Heart right ventricle (tissue), 16 donors: ENCODE measurements around the gene NT5DC2. TPM values are rescaled to one million over a fixed set of nuclear protein-coding genes. Genes with fewer than 3 reads are reported as not detected.

Experiments
- ATAC-seq, 8 donors: fragments of 200-7000 bp; cut with Tn5 transposase; one replicate each; pipeline ENCODE4 v1.9.1; 2020; ENCODE audit warnings: mild to moderate bottlenecking in 8 of 8, moderate library complexity in 8 of 8, moderate number of reproducible peaks in 1 of 8
- DNase-seq, 2 donors: peaks; one replicate each; pipeline ENCODE4 v3.0.0-alpha.2; 2020
- H3K27ac ChIP-seq, 10 donors: fragments of 200-600 bp; sonication (generic) in 2 of 10; one replicate each; pipeline versions ENCODE4 v1.5.0 to v1.8.0; 2020 to 2022; ENCODE audit warnings: mild to moderate bottlenecking in 3 of 10
- H3K27me3 ChIP-seq, 7 donors: fragments of 200-600 bp; one replicate each; pipeline ENCODE4 v1.8.0; 2021 to 2022; ENCODE audit warnings: mild to moderate bottlenecking in 2 of 7
- H3K36me3 ChIP-seq, 9 donors: fragments of 200-600 bp; sonication (generic) in 1 of 9; one replicate each; pipeline versions ENCODE4 v1.5.0 to v1.8.0; 2020 to 2022; ENCODE audit warnings: mild to moderate bottlenecking in 2 of 9
- H3K4me1 ChIP-seq, 9 donors: fragments of 200-600 bp; sonication (generic) in 1 of 9; one replicate each; pipeline versions ENCODE4 v1.5.0 to v1.8.0; 2020 to 2022; ENCODE audit warnings: mild to moderate bottlenecking in 4 of 9
- H3K4me3 ChIP-seq, 10 donors: fragments of 200-600 bp; sonication (generic) in 2 of 10; one replicate each; pipeline versions ENCODE4 v1.5.0 to v1.8.0; 2020 to 2022; ENCODE audit warnings: mild to moderate bottlenecking in 7 of 10, moderate library complexity in 2 of 10
- H3K9me3 ChIP-seq, 11 donors: fragments of 200-600 bp in 10 of 11; sonication (generic) in 2 of 11; one replicate each; pipeline versions ENCODE4 v1.5.0 to v1.8.0; 2013 to 2022; ENCODE audit warnings: mild to moderate bottlenecking in 2 of 11, control low read depth in 1 of 11, moderate library complexity in 1 of 11
- WGBS, 2 donors: extraction: QIAGEN DNeasy Blood & Tissue Kit; methylation state at CpG; one replicate each; pipeline ENCODE4 v1.1.7; 2013; ENCODE audit warnings: inconsistent platforms in 1 of 2; 5-methylcytosine and 5-hydroxymethylcytosine counted together
- intact Hi-C, 10 donors: fragments of 100-400 bp; cut with DNase I; formaldehyde crosslinking; loops; one replicate each; pipeline versions ENCODE4 v1.11.1 to v1.14.2; 2022
- polyA plus RNA-seq, 2 donors: library from polyadenylated mRNA; stranded (reverse); fragments of 200-250 nt; gene quantifications; one replicate each; pipeline ENCODE4 v1.2.3, GENCODE V29; 2013
- total RNA-seq, 10 donors: library from RNA; stranded (reverse); fragmentation: NEBNext Ultra II Directional in 3 of 10; extraction: Animal tissue kit (Norgen Biotek cat#: 25700) in 3 of 10; gene quantifications; one replicate each; pipeline versions ENCODE4 v1.2.1 to v1.2.4, GENCODE V29; 2021 to 2023
- TF ChIP-seq, protein P1 (sequence below), 9 donors: fragments of 200-600 bp; sonication (generic) in 2 of 9; IDR thresholded peaks; one replicate each; pipeline versions ENCODE4 v1.5.0 to v1.8.0; 2021 to 2022; ENCODE audit warnings: antibody characterized with exemption in 9 of 9, mild to moderate bottlenecking in 5 of 9, moderate library complexity in 1 of 9
- donor health status: Arrhythmogenic right ventricular cardiomyopathy.
- donor health status: ischemic (EF 13 %, LVEDD 7.1; RV severe dilation, severe dysfunction).
- donor health status: healthy with polysubstance abuse.
- donor health status: DM: no; HTN: yes; CAD: no.
- donor health status: DM: no; HTN: no; CAD: no.
- donor health status: ischemic (EF 25% LVEDD 6.9; RV normal size, moderate dysfunction).
- donor health status: ischemic (EF 25% LVEDD 5.7; RV mildly dilated, moderate dysfunction).
- donor health status: healthy.
- donor health status: DM: yes; HTN: yes; CAD: no.
- donor health status: Ischemic cardiomyopathy.
- donor health status: ischemic (EF 35%, LVEDD 5.7; RV mildly dilated, moderate dysfunction).
- donor health status: nonischemic (EF 11% LVEDD 7.7; RV severe dilation, severe dysfunction).
- donor health status: DM: yes; HTN: yes; CAD: no.
- donor health status: PGD.
- donor health status: ischemic (EF 29% LVEDD 5.4; RV normal size, mild dysfunction).
- donor health status: nonischemic (EF 23%, LVEDD 6.1; RV moderate dilation, normal function).

Gene NT5DC2
- total and polyA plus RNA-seq, 12 donors: 25.1 to 138 (median 54.5) TPM

DNA sequence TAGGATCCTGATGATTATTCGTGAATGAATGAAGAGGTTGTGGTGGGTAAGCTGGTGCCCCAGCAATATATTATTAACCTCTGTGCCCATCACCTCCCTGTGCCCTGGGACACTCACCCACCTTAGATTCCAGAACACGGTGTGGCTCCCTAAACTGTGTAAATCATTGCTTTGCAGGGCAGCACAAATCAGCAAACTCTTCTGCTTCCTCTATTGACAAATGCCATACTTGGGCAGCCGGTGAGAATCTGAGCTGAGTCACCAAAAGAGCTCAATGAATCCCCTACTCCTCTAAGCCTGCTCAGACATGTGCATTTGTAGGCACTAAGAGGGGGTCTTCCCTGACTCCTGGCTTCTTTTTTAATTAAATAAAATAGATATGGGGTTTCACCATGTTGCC, 18.4 kb upstream of the NT5DC2 start:
- DNase-seq (no peak), ATAC-seq (peak in 1 of 8 donors; percentile 38)
- H3K4me1 ChIP-seq: peaks cover 0 to 33% (median 7%) of the 10 kb centered on the region in 9 donors
- TF ChIP-seq, protein P1, sequence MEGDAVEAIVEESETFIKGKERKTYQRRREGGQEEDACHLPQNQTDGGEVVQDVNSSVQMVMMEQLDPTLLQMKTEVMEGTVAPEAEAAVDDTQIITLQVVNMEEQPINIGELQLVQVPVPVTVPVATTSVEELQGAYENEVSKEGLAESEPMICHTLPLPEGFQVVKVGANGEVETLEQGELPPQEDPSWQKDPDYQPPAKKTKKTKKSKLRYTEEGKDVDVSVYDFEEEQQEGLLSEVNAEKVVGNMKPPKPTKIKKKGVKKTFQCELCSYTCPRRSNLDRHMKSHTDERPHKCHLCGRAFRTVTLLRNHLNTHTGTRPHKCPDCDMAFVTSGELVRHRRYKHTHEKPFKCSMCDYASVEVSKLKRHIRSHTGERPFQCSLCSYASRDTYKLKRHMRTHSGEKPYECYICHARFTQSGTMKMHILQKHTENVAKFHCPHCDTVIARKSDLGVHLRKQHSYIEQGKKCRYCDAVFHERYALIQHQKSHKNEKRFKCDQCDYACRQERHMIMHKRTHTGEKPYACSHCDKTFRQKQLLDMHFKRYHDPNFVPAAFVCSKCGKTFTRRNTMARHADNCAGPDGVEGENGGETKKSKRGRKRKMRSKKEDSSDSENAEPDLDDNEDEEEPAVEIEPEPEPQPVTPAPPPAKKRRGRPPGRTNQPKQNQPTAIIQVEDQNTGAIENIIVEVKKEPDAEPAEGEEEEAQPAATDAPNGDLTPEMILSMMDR (IDR thresholded peaks at IDR 0.05): no peak
- H3K27ac ChIP-seq: peak overlapping the region in 2 of 10 donors; percentile 7 to 33
- intact Hi-C loops: loop anchor here in 1 of 10 donors (10.0 kb wide), 1 partner anchor 53 kb away; no protein-coding TSS in a partner anchor
- no peak overlapping the region for H3K4me3 ChIP-seq
- WGBS, 2 donors: 74 to 83% methylated on average over 3 of the region's 3 CpGs
- H3K36me3 ChIP-seq: peaks cover 0 to 100% (median 34%) of the 10 kb centered on the region in 9 donors
- no peaks in the 10 kb centered on the region for H3K9me3 ChIP-seq
- H3K27me3 ChIP-seq: no peaks in the 10 kb centered on the region

DNA sequence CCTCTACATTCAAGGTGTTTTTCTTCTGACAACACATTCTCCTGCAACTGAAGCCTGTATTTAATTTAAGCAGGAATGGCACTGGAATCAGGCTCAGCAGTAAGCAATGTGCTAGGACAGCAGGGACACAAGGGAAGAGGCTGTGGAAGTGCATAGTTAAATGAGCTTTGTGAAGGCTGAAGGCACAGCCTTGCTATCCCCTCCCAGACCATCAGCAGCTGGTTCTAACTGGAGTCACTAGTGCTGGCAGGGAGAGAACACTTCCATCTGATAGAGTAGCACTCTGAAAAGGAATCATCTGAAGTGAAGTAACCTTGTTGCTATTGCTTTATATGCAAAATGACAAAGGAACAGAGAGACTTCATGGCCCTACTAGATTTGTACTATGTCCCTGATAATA, 17.5 kb upstream of the NT5DC2 start:
- Histone ChIP-seq H3K9me3 (no peaks in the 10 kb centered on the region), H3K36me3 (peaks cover 0 to 100% (median 36%) of the 10 kb centered on the region in 9 donors), H3K27me3 (no peaks in the 10 kb centered on the region), H3K4me3 (no peak overlapping the region), H3K4me1 (peaks cover 0 to 26% (median 7%) of the 10 kb centered on the region in 9 donors), H3K27ac (peak overlapping the region in 3 of 10 donors; percentile 7 to 33 (median 10))
- TF ChIP-seq, protein P1 (IDR thresholded peaks at IDR 0.05): no peak
- ATAC-seq: peak in 4 of 8 donors; percentile 26 to 54 (median 36)
- DNase-seq: no peak
- intact Hi-C loops: loop anchor here in 1 of 10 donors (10.0 kb wide), 1 partner anchor 54 kb away; no protein-coding TSS in a partner anchor

DNA sequence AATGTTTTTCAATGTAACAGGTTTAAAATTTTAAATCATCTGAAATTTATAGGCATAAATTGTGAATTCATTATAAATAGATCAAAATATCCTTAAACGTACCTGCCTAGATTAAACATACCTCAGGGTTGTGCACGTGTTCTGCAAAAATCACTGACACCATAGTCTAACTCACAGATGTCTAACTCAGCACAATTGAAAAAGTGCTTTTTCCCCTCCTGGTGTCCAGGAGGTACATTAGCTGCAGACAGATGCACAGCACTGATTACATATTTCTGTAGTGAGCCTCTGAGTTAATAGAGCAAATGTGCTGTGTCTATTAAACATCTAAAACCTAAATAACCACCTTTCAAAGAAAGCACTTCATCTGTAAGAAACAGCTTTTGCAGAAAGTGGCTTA, 13.5 kb upstream of the NT5DC2 start:
- H3K36me3 ChIP-seq: peaks cover 0 to 96% (median 25%) of the 10 kb centered on the region in 9 donors
- peaks cover 0 to 36% (median 10%) of the 10 kb centered on the region in 9 donors for H3K4me1 ChIP-seq
- ATAC-seq: no peak

DNA sequence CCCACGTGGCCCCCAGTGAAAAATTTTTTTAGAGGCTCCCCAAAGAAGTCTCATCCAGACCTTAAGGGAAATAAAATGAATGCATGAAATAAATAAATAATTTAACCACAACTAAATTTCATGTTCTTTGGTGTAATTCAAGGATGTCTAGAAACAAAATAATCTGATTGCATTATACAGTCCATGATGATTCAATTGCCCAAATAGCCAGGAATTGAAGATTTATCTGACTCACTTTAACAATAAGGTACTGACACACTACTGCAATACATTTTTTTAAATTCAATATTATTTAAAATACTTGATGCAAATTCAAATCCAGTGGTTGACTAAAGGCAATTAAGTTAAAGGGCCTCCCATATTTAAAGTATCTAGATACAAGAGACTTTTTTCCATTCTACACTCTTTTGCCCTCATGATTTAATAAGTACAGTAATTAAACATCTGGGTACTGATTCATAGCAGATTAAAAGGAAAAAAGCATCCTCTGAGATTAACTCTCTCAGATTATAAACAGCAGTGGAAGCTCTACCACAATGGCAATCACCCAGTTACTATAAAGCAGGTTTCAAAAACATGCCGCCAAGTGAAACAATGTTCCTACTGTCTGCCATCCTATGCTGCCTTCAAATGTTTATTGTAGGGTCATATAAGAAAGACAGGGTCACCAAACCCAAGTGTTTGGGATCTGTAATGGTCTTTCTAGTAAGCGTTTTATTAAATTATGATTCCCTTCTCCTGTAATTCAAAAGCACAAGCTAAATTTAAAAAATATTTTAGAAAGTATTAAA, 12.6 kb upstream of the NT5DC2 start:
- H3K36me3 ChIP-seq: peaks cover 0 to 96% (median 19%) of the 10 kb centered on the region in 9 donors
- ATAC-seq (no peak), DNase-seq (no peak)
- WGBS, 2 donors: 80 to 85% methylated on average over 3 of the region's 3 CpGs
- H3K27me3 ChIP-seq: no peaks in the 10 kb centered on the region
- TF ChIP-seq, protein P1 (IDR thresholded peaks at IDR 0.05): no peak
- H3K4me1 ChIP-seq: peaks cover 0 to 33% (median 11%) of the 10 kb centered on the region in 9 donors
- H3K27ac ChIP-seq: peak overlapping the region in 1 of 10 donors; percentile 26
- intact Hi-C loops: loop anchor here in 1 of 10 donors (5.0 kb wide), 1 partner anchor 534 kb away; no protein-coding TSS in a partner anchor
- no peak overlapping the region for H3K4me3 ChIP-seq
- H3K9me3 ChIP-seq: no peaks in the 10 kb centered on the region

More for the DNA sequence above, 13.5 kb upstream of the NT5DC2 start:
- no peak overlapping the region for H3K27ac ChIP-seq
- TF ChIP-seq, protein P1 (IDR thresholded peaks at IDR 0.05): no peak
- intact Hi-C loops: loop anchor here in 1 of 10 donors (5.0 kb wide), 1 partner anchor 535 kb away; no protein-coding TSS in a partner anchor
- 71 to 83% methylated on average over 2 of the region's 2 CpGs for WGBS, 2 donors
- DNase-seq: no peak
- H3K4me3 ChIP-seq: no peak overlapping the region
- no peaks in the 10 kb centered on the region for H3K9me3 ChIP-seq
- H3K27me3 ChIP-seq: no peaks in the 10 kb centered on the region
